ENCODE data around the gene TRMT112. TPM values are rescaled to one million over a fixed set of nuclear protein-coding genes. Genes with fewer than 3 reads are reported as not detected.

Gene TRMT112
- total RNA-seq: 100 to 1,000 TPM; 110 to 151 TPM

GRCh38 chr11:64317325-64317960, at the start of gene TRMT112:
TSS of gene TRMT112 (minus strand) at chr11:64317559. CDS start at chr11:64317526, 33 bp downstream.
- TF ChIP-seq CTCF (IDR thresholded peaks at IDR 0.05): no peak
- peaks cover 0 to 45% of the 10 kb centered on the region in 2 donors for H3K4me1 ChIP-seq
- peaks cover 34% of the 10 kb centered on the region for H3K36me3 ChIP-seq
- peak; percentile 99 for DNase-seq (ENCODE audit: low spot score)
- H3K27me3 ChIP-seq: no peaks in the 10 kb centered on the region
- H3K4me3 ChIP-seq: peak within 1 kb of the TSS; percentile 86 to 94
- peak within 1 kb of the TSS; percentile 96 to 99 for H3K27ac ChIP-seq
- no peaks in the 10 kb centered on the region for H3K9me3 ChIP-seq

GRCh38 chr11:64366751-64367150, 49.4 kb upstream of the TRMT112 start:
- no peak for TF ChIP-seq CTCF (IDR thresholded peaks at IDR 0.05)
- no peak overlapping the region for H3K27ac ChIP-seq
- H3K4me1 ChIP-seq: no peaks in the 10 kb centered on the region
- no peaks in the 10 kb centered on the region for H3K27me3 ChIP-seq
- no peak overlapping the region for H3K4me3 ChIP-seq
- H3K36me3 ChIP-seq: peaks cover 67% of the 10 kb centered on the region
- no peaks in the 10 kb centered on the region for H3K9me3 ChIP-seq
- no peak for DNase-seq (ENCODE audit: low spot score)

- peaks cover 70% of the 10 kb centered on the region for H3K36me3 ChIP-seq
- DNase-seq (ENCODE audit: low spot score): no peak
- peaks cover 0 to 8% of the 10 kb centered on the region in 2 donors for H3K4me1 ChIP-seq
- no peak for TF ChIP-seq CTCF (IDR thresholded peaks at IDR 0.05)
- H3K27me3 ChIP-seq: no peaks in the 10 kb centered on the region
- H3K4me3 ChIP-seq: no peak overlapping the region
- H3K9me3 ChIP-seq: no peaks in the 10 kb centered on the region
- no peak overlapping the region for H3K27ac ChIP-seq
These were observed 47.6 kb upstream of the TRMT112 start for GRCh38 chr11:64364911-64365310.

- no peak for TF ChIP-seq CTCF (IDR thresholded peaks at IDR 0.05)
- DNase-seq (ENCODE audit: low spot score): no peak
- Histone ChIP-seq H3K4me3 (no peak overlapping the region), H3K4me1 (peaks cover 0 to 13% of the 10 kb centered on the region in 2 donors), H3K27ac (no peak overlapping the region), H3K9me3 (no peaks in the 10 kb centered on the region), H3K36me3 (peaks cover 65% of the 10 kb centered on the region), H3K27me3 (no peaks in the 10 kb centered on the region)
These were observed 47.1 kb upstream of the TRMT112 start for GRCh38 chr11:64364435-64364834.

- DNase-seq (ENCODE audit: low spot score): no peak
- Histone ChIP-seq H3K36me3 (peaks cover 48% of the 10 kb centered on the region), H3K27ac (no peak overlapping the region), H3K9me3 (no peaks in the 10 kb centered on the region), H3K4me1 (peaks cover 0 to 31% of the 10 kb centered on the region in 2 donors), H3K27me3 (no peaks in the 10 kb centered on the region), H3K4me3 (no peak overlapping the region)
- TF ChIP-seq CTCF (IDR thresholded peaks at IDR 0.05): no peak
These were observed 45.0 kb upstream of the TRMT112 start for GRCh38 chr11:64362339-64362738.

GRCh38 chr11:64361659-64362058, 44.3 kb upstream of the TRMT112 start:
- DNase-seq (ENCODE audit: low spot score): no peak
- peaks cover 42% of the 10 kb centered on the region for H3K36me3 ChIP-seq

More at GRCh38 chr11:64361659-64362058, 44.3 kb upstream of the TRMT112 start:
- Histone ChIP-seq H3K4me3 (no peak overlapping the region), H3K9me3 (no peaks in the 10 kb centered on the region), H3K4me1 (peaks cover 0 to 35% of the 10 kb centered on the region in 2 donors), H3K27ac (no peak overlapping the region), H3K27me3 (no peaks in the 10 kb centered on the region)
- TF ChIP-seq CTCF (IDR thresholded peaks at IDR 0.05): no peak
